ENCODE data around the gene GLRA1.
"Not testable (repeated sequence)": the region's sequence is repeated elsewhere in the genome, so short reads cannot be mapped to it uniquely, and the experiment has no call there.

Gene GLRA1

GRCh38 chr5:151856861-151857260, 67.8 kb downstream of the GLRA1 start:
- no peak for TF ChIP-seq CTCF (IDR thresholded peaks at IDR 0.05; ENCODE audit: unreplicated experiment in 3 of 3)
- H3K9me3 Mint-ChIP-seq, result no peaks in the 10 kb centered on the region
- H3K4me3 Mint-ChIP-seq, result no peak overlapping the region
- no peaks in the 10 kb centered on the region for H3K4me1 Mint-ChIP-seq
- H3K36me3 Mint-ChIP-seq (ENCODE audit: low read depth), result no peaks in the 10 kb centered on the region
- H3K27me3 Mint-ChIP-seq (ENCODE audit: low read depth), result no peaks in the 10 kb centered on the region
- H3K27ac Mint-ChIP-seq, result no peak overlapping the region

GRCh38 chr5:151855701-151856100, 69.0 kb downstream of the GLRA1 start:
- no peaks in the 10 kb centered on the region for H3K9me3 Mint-ChIP-seq
- no peaks in the 10 kb centered on the region for H3K36me3 Mint-ChIP-seq (ENCODE audit: low read depth)
- no peak for TF ChIP-seq CTCF (IDR thresholded peaks at IDR 0.05; ENCODE audit: unreplicated experiment in 3 of 3)
- no peaks in the 10 kb centered on the region for H3K4me1 Mint-ChIP-seq
- H3K27me3 Mint-ChIP-seq (ENCODE audit: low read depth), result no peaks in the 10 kb centered on the region
- H3K27ac Mint-ChIP-seq, result no peak overlapping the region
- H3K4me3 Mint-ChIP-seq, result no peak overlapping the region

GRCh38 chr5:151847871-151848270, 76.8 kb downstream of the GLRA1 start:
- H3K36me3 Mint-ChIP-seq (ENCODE audit: low read depth), result no peaks in the 10 kb centered on the region
- no peak overlapping the region for H3K27ac Mint-ChIP-seq
- no peaks in the 10 kb centered on the region for H3K4me1 Mint-ChIP-seq
- TF ChIP-seq CTCF (IDR thresholded peaks at IDR 0.05; ENCODE audit: unreplicated experiment in 3 of 3), result no peak
- no peaks in the 10 kb centered on the region for H3K27me3 Mint-ChIP-seq (ENCODE audit: low read depth)
- peaks cover 2% of the 10 kb centered on the region for H3K9me3 Mint-ChIP-seq
- H3K4me3 Mint-ChIP-seq, result no peak overlapping the region

GRCh38 chr5:151846765-151847164, 77.9 kb downstream of the GLRA1 start:
- Mint-ChIP-seq H3K27ac (no peak overlapping the region), H3K27me3 (ENCODE audit: low read depth) (no peaks in the 10 kb centered on the region), H3K4me3 (no peak overlapping the region), H3K9me3 (peaks cover 9% of the 10 kb centered on the region), H3K36me3 (ENCODE audit: low read depth) (no peaks in the 10 kb centered on the region), H3K4me1 (no peaks in the 10 kb centered on the region)
- TF ChIP-seq CTCF (IDR thresholded peaks at IDR 0.05; ENCODE audit: unreplicated experiment in 3 of 3), result no peak

- not testable (repeated sequence) for H3K4me3 Mint-ChIP-seq; H3K4me1 Mint-ChIP-seq; H3K27me3 Mint-ChIP-seq (ENCODE audit: low read depth); H3K27ac Mint-ChIP-seq
- Mint-ChIP-seq H3K36me3 (ENCODE audit: low read depth) (peaks cover 38% of the 10 kb centered on the region), H3K9me3 (peaks cover 67% of the 10 kb centered on the region)
Observed at GRCh38 chr5:151832843-151833242, 91.8 kb downstream of the GLRA1 start.

GRCh38 chr5:151829370-151829769, 95.3 kb downstream of the GLRA1 start:
- Mint-ChIP-seq H3K4me1 (peaks cover 8% of the 10 kb centered on the region), H3K4me3 (no peak overlapping the region), H3K9me3 (peaks cover 40% of the 10 kb centered on the region), H3K27ac (no peak overlapping the region), H3K36me3 (ENCODE audit: low read depth) (peaks cover 37% of the 10 kb centered on the region), H3K27me3 (ENCODE audit: low read depth) (peaks cover 3% of the 10 kb centered on the region)
- TF ChIP-seq CTCF (IDR thresholded peaks at IDR 0.05; ENCODE audit: unreplicated experiment in 3 of 3), result no peak
